GM20000 (cell line): ENCODE results near the gene PCCA.

ENCODE experiments used
- DNase-seq: peaks from one replicate; pipeline ENCODE4 v3.0.0; 2012; ENCODE audit warnings: low spot score
- CTCF ChIP-seq: IDR thresholded peaks from 2 replicates; pipeline ENCODE4 v1.5.1; 2012; ENCODE audit warnings: mild to moderate bottlenecking, control low read depth; ENCODE audit errors: extremely low read depth, missing control alignments

The PCCA gene

GRCh38 chr13:100339411-100339940, 250.6 kb downstream of the PCCA start:
- no peak for DNase-seq
- TF ChIP-seq CTCF = no peak

- TF ChIP-seq CTCF = no peak
Measured at GRCh38 chr13:100340865-100341264, 252.0 kb downstream of the PCCA start.

GRCh38 chr13:100341327-100341726, 252.4 kb downstream of the PCCA start:
- DNase-seq = no peak

More at GRCh38 chr13:100340865-100341264, 252.0 kb downstream of the PCCA start:
- DNase-seq = no peak

GRCh38 chr13:100344544-100344943, 255.7 kb downstream of the PCCA start:
- TF ChIP-seq CTCF = no peak
- no peak for DNase-seq

More at GRCh38 chr13:100341327-100341726, 252.4 kb downstream of the PCCA start:
- no peak for TF ChIP-seq CTCF

GRCh38 chr13:100347968-100348367, 259.1 kb downstream of the PCCA start:
- DNase-seq = no peak
- no peak for TF ChIP-seq CTCF

- DNase-seq = no peak
- no peak for TF ChIP-seq CTCF
Measured at GRCh38 chr13:100349594-100349993, 260.7 kb downstream of the PCCA start.

GRCh38 chr13:100350601-100351000, 261.7 kb downstream of the PCCA start:
- DNase-seq = no peak
- TF ChIP-seq CTCF = no peak
